PC-9 (cell line): ENCODE results near the gene MPL. TPM values are rescaled to one million over a fixed set of nuclear protein-coding genes. Genes with fewer than 3 reads are reported as not detected.

Experiments used
- BruUV-seq: library from RNA; stranded (reverse); fragments of 400-500 nt; replicated peaks from 2 replicates; lab custom pipeline; 2021; lab: Mats Ljungman, UMichigan
- CTCF ChIA-PET: fragments of 300-600 bp; sonication (Branson Sonifier 250); formaldehyde crosslinking; loops from one replicate; lab custom pipeline; 2022; ENCODE audit warnings: antibody characterized with exemption; lab: Charles Lee
- POLR2A ChIA-PET: fragments of 300-600 bp; sonication (Branson Sonifier 250); formaldehyde crosslinking; loops from one replicate; lab custom pipeline; 2022; ENCODE audit warnings: antibody characterized with exemption; ENCODE audit not compliant: unreplicated experiment; lab: Charles Lee
- DNase-seq, 2 experiments: peaks; one replicate each; pipeline versions ENCODE4 v3.0.0 to v3.0.0-alpha.2; 2015 to 2022; ENCODE audit warnings: mixed read lengths in 1 of 2
- H2AFZ ChIP-seq: fragments of 200-600 bp; sonication (generic); 2 replicates; pipeline ENCODE4 v1.8.1; 2017; ENCODE audit warnings: antibody characterized with exemption
- H3F3A ChIP-seq: fragments of 200-600 bp; sonication (generic); 2 replicates; pipeline ENCODE4 v1.8.1; 2017; ENCODE audit warnings: antibody characterized with exemption, mild to moderate bottlenecking, low read depth; ENCODE audit not compliant: insufficient read depth
- H3K27ac ChIP-seq: fragments of 200-600 bp; sonication (generic); 2 replicates; pipeline ENCODE4 v1.6.1; 2016; ENCODE audit warnings: mixed run types
- H3K27me3 ChIP-seq: fragments of 200-600 bp; sonication (generic); 2 replicates; pipeline ENCODE4 v1.6.1; 2016; ENCODE audit warnings: low read depth, mixed run types; ENCODE audit not compliant: insufficient read depth
- H3K36me3 ChIP-seq: fragments of 200-600 bp; sonication (generic); 2 replicates; pipeline ENCODE4 v1.6.1; 2016; ENCODE audit warnings: low read depth, mixed run types
- H3K4me1 ChIP-seq: fragments of 200-600 bp; sonication (generic); replicated peaks from 2 replicates; pipeline ENCODE4 v1.6.1; 2016; ENCODE audit warnings: mixed run types; ENCODE audit not compliant: insufficient read depth
- H3K4me2 ChIP-seq: fragments of 200-600 bp; sonication (generic); 2 replicates; pipeline ENCODE4 v1.6.1; 2017; ENCODE audit warnings: mixed run types
- H3K4me3 ChIP-seq: fragments of 200-600 bp; sonication (generic); 2 replicates; pipeline ENCODE4 v1.6.1; 2016; ENCODE audit warnings: mixed run types
- H3K79me2 ChIP-seq: fragments of 200-600 bp; sonication (generic); 2 replicates; pipeline ENCODE4 v1.6.1; 2017; ENCODE audit warnings: low read depth, mixed run types
- H3K9me2 ChIP-seq: fragments of 200-600 bp; sonication (generic); 2 replicates; pipeline ENCODE4 v1.8.1; 2017; ENCODE audit warnings: mild to moderate bottlenecking; ENCODE audit not compliant: insufficient read depth
- H3K9me3 ChIP-seq: fragments of 200-600 bp; sonication (generic); 2 replicates; pipeline ENCODE4 v1.8.1; 2016; ENCODE audit warnings: low read depth; ENCODE audit not compliant: insufficient read depth
- H4K20me1 ChIP-seq: fragments of 200-600 bp; sonication (generic); 2 replicates; pipeline ENCODE4 v1.8.1; 2017; ENCODE audit not compliant: insufficient read depth
- CTCF ChIP-seq: fragments of 200-600 bp; sonication (generic); conservative IDR thresholded peaks from 2 replicates; pipeline ENCODE4 v1.6.1; 2017; ENCODE audit warnings: mixed run types, antibody characterized with exemption, mild to moderate bottlenecking, moderate library complexity
- EZH2 ChIP-seq: fragments of 200-600 bp; sonication (generic); IDR thresholded peaks from 2 replicates; pipeline ENCODE4 v1.8.0; 2017; ENCODE audit warnings: antibody characterized with exemption, low read depth
- intact Hi-C: fragments of 100-400 bp; cut with micrococcal nuclease; formaldehyde crosslinking; loops from one replicate; pipeline ENCODE4 v1.10.0; 2022; ENCODE audit not compliant: unreplicated experiment
- total RNA-seq: library from RNA; stranded (reverse); gene quantifications from 2 replicates; pipeline ENCODE4 v1.2.3, GENCODE V29; 2021

The MPL gene
- total RNA-seq, 1 experiment from 2014 or later, result 0.76 TPM

GRCh38 chr1:43315963-43316737, 21.5 kb upstream of the MPL start:
- Histone ChIP-seq H2AFZ (no peak overlapping the region), H3K36me3 (no peaks in the 10 kb centered on the region), H3K27me3 (no peaks in the 10 kb centered on the region), H3K9me3 (no peaks in the 10 kb centered on the region), H3K27ac (no peak overlapping the region), H3K9me2 (no peaks in the 10 kb centered on the region), H3K4me1 (peaks cover 8% of the 10 kb centered on the region), H3K4me2 (no peak overlapping the region), H3K79me2 (no peaks in the 10 kb centered on the region), H4K20me1 (no peaks in the 10 kb centered on the region), H3F3A (peaks cover 3% of the 10 kb centered on the region; the same call in 1 of the 2 replicates), H3K4me3 (no peak overlapping the region)
- CTCF ChIA-PET, result interaction anchor here (0.5 to 0.7 kb wide), 2 partner anchors 35 to 338 kb away, joined by 3 read pairs; no protein-coding TSS in a partner anchor
- no TSS peak for BruUV-seq
- DNase-seq, result no peak
- TF ChIP-seq CTCF (no peak), EZH2 (no peak)
- intact Hi-C loops, result no loop called here
- POLR2A ChIA-PET, result interaction anchor here (0.7 kb wide), 1 partner anchor 43 kb away, joined by 4 read pairs; no protein-coding TSS in a partner anchor

GRCh38 chr1:43316738-43317520, 20.7 kb upstream of the MPL start:
- H3K4me2 ChIP-seq, result no peak overlapping the region
- no peak overlapping the region for H2AFZ ChIP-seq
- no peak for TF ChIP-seq EZH2
- 0 out of 2 replicates have a peak, but pooled peaks have one; percentile 27 for TF ChIP-seq CTCF
- ChIA-PET POLR2A (interaction anchor here (0.7 kb wide), 1 partner anchor 44 kb away, joined by 4 read pairs; no protein-coding TSS in a partner anchor), CTCF (interaction anchor here (0.5 to 0.7 kb wide), 2 partner anchors 53 to 337 kb away, joined by 3 read pairs; no protein-coding TSS in a partner anchor)
- no peak overlapping the region for H3K27ac ChIP-seq
- H4K20me1 ChIP-seq, result no peaks in the 10 kb centered on the region
- DNase-seq, result no peak
- H3F3A ChIP-seq, result peaks cover 3% of the 10 kb centered on the region; the same call in 1 of the 2 replicates
- no peaks in the 10 kb centered on the region for H3K36me3 ChIP-seq
- H3K27me3 ChIP-seq, result no peaks in the 10 kb centered on the region
- H3K9me3 ChIP-seq, result no peaks in the 10 kb centered on the region
- intact Hi-C loops, result no loop called here
- peaks cover 8% of the 10 kb centered on the region for H3K4me1 ChIP-seq
- no peaks in the 10 kb centered on the region for H3K79me2 ChIP-seq
- H3K4me3 ChIP-seq, result no peak overlapping the region
- BruUV-seq, result no TSS peak
- no peaks in the 10 kb centered on the region for H3K9me2 ChIP-seq

GRCh38 chr1:43317817-43318471, 19.7 kb upstream of the MPL start:
- Histone ChIP-seq H3K9me3 (no peaks in the 10 kb centered on the region), H3K9me2 (no peaks in the 10 kb centered on the region), H4K20me1 (no peaks in the 10 kb centered on the region), H3K36me3 (no peaks in the 10 kb centered on the region), H3K27me3 (no peaks in the 10 kb centered on the region), H3K27ac (no peak overlapping the region), H2AFZ (no peak overlapping the region), H3K4me2 (no peak overlapping the region), H3F3A (peaks cover 3% of the 10 kb centered on the region; the same call in 1 of the 2 replicates), H3K4me3 (no peak overlapping the region), H3K4me1 (peaks cover 8% of the 10 kb centered on the region), H3K79me2 (no peaks in the 10 kb centered on the region)
- intact Hi-C loops, result no loop called here
- no TSS peak for BruUV-seq
- TF ChIP-seq EZH2 (no peak), CTCF (no peak)
- ChIA-PET POLR2A (no interaction called here), CTCF (no interaction called here)
- no peak for DNase-seq
